ENCODE results near the gene TTC7B. TPM values are rescaled to one million over a fixed set of nuclear protein-coding genes. Genes with fewer than 3 reads are reported as not detected.

The TTC7B gene
- total and polyA plus RNA-seq, 2 experiments from 2014 or later, result 7.9 to 28.6 TPM

DNA sequence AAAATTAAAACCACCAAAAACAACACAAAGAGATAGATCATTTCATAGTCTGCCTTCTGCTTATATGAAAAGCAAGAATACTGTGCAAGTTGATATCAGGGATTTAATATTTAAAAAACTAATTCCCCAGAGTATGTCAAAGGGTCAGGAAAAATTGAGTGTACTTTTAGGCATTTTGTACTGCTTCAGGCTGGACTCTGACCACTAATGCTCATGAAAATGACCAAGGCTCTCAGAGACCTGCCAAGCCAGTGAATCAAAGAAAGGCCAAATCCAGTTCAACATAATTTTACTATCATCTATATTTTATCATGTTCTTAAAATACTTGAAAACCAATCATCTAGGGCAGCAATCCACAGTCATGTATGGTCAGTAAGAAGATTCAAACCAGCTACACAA is 66.0 kb downstream of the TTC7B start (continued):
- TF ChIP-seq, protein P1, sequence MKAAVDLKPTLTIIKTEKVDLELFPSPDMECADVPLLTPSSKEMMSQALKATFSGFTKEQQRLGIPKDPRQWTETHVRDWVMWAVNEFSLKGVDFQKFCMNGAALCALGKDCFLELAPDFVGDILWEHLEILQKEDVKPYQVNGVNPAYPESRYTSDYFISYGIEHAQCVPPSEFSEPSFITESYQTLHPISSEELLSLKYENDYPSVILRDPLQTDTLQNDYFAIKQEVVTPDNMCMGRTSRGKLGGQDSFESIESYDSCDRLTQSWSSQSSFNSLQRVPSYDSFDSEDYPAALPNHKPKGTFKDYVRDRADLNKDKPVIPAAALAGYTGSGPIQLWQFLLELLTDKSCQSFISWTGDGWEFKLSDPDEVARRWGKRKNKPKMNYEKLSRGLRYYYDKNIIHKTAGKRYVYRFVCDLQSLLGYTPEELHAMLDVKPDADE (IDR thresholded peaks at IDR 0.05), result no peak
- TF ChIP-seq ZNF462 (CRISPR knock-in tag; IDR thresholded peaks at IDR 0.05), result no peak

DNA sequence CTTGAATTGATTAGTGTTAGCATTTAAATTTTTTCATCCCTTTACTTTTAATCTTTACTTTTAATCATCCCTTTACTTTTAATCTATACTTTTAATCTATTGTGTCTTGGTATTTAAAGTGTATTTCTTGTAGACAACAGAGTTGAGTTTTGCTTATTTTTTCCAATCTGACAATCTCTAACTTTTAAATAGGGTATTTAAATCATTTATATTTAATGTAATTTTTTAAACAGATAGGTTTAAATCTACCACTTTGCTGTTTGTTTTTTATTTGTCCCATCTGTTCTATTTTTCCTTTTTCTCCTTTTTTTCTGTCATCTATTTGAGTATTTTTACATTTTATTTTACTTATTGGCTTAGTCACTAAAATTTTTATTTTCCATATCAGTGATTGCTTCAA is 68.3 kb downstream of the TTC7B start:
- no peaks in the 10 kb centered on the region for H3F3A ChIP-seq (replicated peaks; ENCODE audit: low read depth)
- H3K27ac ChIP-seq (ENCODE audit: low read depth), result no peak overlapping the region
- H3K4me3 ChIP-seq, result no peak overlapping the region
- no peaks in the 10 kb centered on the region for H3K9me2 ChIP-seq (ENCODE audit: insufficient read depth)
- ATAC-seq, result no peak
- peaks cover 2% of the 10 kb centered on the region; the same call in 2 of the 3 replicates for H3K4me1 Mint-ChIP-seq
- 0 out of 2 replicates have a peak, but pooled peaks cover 3% of the 10 kb centered on the region for H3K36me3 ChIP-seq (ENCODE audit: insufficient read depth)
- no peak overlapping the region for H3K27ac Mint-ChIP-seq
- H3K36me3 Mint-ChIP-seq (ENCODE audit: low read depth), result peaks cover 9% of the 10 kb centered on the region; the same call in 1 of the 3 replicates
- no peak for DNase-seq (ENCODE audit: low spot score)
- H3K9me3 Mint-ChIP-seq, result peaks cover 14% of the 10 kb centered on the region; the same call in 2 of the 3 replicates
- H3K27me3 Mint-ChIP-seq (ENCODE audit: insufficient read depth, low read depth, poor library complexity), result no peaks in the 10 kb centered on the region
- H3K27me3 ChIP-seq (ENCODE audit: insufficient read depth), result no peaks in the 10 kb centered on the region
- H3K4me3 Mint-ChIP-seq, result no peak overlapping the region
- H3K79me2 ChIP-seq (replicated peaks; ENCODE audit: insufficient read depth), result no peaks in the 10 kb centered on the region
- H2AFZ ChIP-seq, result no peak overlapping the region
- H3K4me2 ChIP-seq, result no peak overlapping the region
- H4K20me1 ChIP-seq (replicated peaks; ENCODE audit: insufficient read depth), result no peaks in the 10 kb centered on the region
- TF ChIP-seq CREB1 (CRISPR knock-in tag; IDR thresholded peaks at IDR 0.05; ENCODE audit: low read depth) (no peak), EZH2phosphoT487 (IDR thresholded peaks at IDR 0.05; ENCODE audit: unreplicated experiment) (no peak), ZNF114 (CRISPR knock-in tag; IDR thresholded peaks at IDR 0.05) (no peak), NANOG (IDR thresholded peaks at IDR 0.05; ENCODE audit: borderline replicate concordance) (no peak)
- TF ChIP-seq, protein P2, sequence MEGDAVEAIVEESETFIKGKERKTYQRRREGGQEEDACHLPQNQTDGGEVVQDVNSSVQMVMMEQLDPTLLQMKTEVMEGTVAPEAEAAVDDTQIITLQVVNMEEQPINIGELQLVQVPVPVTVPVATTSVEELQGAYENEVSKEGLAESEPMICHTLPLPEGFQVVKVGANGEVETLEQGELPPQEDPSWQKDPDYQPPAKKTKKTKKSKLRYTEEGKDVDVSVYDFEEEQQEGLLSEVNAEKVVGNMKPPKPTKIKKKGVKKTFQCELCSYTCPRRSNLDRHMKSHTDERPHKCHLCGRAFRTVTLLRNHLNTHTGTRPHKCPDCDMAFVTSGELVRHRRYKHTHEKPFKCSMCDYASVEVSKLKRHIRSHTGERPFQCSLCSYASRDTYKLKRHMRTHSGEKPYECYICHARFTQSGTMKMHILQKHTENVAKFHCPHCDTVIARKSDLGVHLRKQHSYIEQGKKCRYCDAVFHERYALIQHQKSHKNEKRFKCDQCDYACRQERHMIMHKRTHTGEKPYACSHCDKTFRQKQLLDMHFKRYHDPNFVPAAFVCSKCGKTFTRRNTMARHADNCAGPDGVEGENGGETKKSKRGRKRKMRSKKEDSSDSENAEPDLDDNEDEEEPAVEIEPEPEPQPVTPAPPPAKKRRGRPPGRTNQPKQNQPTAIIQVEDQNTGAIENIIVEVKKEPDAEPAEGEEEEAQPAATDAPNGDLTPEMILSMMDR (conservative IDR thresholded peaks at IDR 0.05; ENCODE audit: low read depth in 2 of 2), result no peak
- TF ChIP-seq, protein P3, sequence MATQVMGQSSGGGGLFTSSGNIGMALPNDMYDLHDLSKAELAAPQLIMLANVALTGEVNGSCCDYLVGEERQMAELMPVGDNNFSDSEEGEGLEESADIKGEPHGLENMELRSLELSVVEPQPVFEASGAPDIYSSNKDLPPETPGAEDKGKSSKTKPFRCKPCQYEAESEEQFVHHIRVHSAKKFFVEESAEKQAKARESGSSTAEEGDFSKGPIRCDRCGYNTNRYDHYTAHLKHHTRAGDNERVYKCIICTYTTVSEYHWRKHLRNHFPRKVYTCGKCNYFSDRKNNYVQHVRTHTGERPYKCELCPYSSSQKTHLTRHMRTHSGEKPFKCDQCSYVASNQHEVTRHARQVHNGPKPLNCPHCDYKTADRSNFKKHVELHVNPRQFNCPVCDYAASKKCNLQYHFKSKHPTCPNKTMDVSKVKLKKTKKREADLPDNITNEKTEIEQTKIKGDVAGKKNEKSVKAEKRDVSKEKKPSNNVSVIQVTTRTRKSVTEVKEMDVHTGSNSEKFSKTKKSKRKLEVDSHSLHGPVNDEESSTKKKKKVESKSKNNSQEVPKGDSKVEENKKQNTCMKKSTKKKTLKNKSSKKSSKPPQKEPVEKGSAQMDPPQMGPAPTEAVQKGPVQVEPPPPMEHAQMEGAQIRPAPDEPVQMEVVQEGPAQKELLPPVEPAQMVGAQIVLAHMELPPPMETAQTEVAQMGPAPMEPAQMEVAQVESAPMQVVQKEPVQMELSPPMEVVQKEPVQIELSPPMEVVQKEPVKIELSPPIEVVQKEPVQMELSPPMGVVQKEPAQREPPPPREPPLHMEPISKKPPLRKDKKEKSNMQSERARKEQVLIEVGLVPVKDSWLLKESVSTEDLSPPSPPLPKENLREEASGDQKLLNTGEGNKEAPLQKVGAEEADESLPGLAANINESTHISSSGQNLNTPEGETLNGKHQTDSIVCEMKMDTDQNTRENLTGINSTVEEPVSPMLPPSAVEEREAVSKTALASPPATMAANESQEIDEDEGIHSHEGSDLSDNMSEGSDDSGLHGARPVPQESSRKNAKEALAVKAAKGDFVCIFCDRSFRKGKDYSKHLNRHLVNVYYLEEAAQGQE (IDR thresholded peaks at IDR 0.05; ENCODE audit: unreplicated experiment), result no peak
- no peaks in the 10 kb centered on the region for H3K4me1 ChIP-seq (ENCODE audit: insufficient read depth)

Data from GM23338 (cell line).